Measurements from ENCODE around the gene KIF13A.
"Not testable (repeated sequence)": the region's sequence is repeated elsewhere in the genome, so short reads cannot be mapped to it uniquely, and the experiment has no call there.

KIF13A gene

DNA sequence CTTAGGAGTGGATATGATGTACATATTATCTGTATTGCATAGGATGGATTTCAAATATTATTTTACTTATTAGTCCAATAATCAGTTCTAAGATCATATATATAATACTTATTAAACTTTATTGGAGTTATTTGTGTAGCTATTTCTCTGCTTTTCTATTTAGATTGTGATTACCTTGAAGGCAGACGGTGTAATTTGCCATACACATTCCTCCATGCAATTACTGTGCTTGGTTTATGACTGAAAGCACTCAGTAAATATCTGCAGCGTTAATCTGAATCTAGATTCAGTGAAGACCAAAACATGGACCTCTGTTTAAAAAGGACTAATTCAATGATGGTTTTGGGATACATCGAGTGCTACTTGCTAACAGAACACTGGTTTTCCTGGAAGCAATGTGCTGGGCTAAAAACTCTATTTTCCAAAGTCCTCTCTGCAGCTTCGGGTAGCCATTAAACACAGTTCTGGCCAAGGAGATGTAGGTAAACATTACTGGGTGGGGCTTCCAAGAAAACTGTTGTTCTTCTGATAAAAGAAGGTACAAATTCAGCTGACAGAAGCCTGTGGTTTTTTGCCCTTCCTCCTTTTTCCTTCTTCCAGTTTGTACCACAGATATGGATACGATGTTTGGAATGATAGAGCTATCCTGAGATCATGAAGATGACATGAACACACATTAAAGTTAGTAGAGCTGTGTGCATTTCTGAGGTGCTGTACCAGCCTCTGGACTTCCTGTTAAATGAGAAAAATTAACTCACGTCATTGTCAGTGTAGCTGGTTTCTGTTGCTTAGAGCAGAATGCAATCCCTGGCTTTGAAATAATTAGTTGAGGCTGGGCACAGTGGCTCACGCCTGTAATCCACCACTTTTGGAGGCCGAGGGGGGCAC is 144.3 kb downstream of the KIF13A start:
- no peak for DNase-seq

DNA sequence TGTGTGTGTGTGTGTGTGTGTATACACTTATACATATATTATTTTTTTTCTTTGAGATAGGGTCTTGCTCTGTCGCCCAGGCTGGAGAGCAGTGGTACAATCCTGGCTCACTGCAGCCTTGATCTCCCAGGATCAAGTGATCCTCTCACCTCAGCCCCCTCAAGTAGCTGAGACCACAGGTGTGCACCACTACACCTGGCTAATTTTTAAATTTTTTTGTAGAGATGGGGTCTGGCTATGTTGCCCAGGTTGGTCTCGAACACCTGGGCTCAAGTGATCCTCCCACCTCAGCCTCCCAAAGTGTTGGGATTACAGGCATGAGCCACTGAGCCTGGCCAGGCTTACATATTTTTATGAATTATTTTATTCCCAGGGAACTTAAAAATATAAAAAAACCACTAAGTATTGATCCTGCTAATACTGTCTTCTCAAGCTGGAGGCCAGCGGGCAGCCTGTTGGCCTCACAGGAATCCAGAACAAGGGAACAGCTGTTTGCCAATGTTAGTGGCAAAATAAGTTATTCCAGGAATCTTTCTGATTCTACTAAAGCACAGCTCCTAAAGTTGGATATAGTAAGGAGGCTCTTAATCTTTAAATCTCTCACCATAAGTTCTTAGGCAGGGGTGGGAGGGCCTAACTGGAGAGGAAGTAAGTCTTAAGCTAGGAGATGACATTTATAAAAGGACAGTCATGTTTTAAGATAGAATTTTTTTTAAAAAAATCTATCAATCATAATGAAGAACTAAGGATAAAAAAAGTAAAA is 145.2 kb downstream of the KIF13A start:
- no peak for DNase-seq

DNA sequence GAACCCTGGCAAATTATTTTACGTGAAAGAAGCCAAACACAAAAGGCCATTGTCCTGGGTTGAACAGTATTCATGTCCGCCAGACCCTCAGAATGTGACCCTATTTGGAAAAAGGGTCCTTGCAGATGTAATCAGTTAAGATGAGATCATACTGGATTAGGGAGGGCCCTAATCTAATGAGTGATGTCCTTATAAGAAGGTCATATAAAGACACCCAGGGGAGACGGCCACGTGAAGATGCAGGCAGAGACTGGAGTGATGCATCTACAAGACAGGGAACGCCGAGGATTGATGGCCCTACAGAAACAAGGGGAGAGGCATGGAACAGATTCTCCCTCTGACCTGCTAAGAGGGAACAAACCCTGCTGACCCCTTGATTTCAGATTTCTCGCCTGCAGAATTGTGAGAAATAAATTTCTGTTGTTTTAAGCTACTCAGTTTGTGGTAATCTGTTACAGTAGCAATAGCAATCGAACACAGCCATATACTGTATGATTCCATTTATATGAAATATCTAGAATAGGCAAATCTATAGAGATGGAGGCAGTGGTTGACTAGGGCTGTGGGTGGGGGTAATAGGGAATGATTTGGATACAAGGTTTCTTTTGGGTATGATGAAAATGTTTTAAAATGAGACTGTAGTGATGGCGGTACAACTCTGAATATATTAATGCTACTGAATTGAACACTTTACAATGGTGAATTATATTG is 147.8 kb downstream of the KIF13A start:
- DNase-seq = no peak

DNA sequence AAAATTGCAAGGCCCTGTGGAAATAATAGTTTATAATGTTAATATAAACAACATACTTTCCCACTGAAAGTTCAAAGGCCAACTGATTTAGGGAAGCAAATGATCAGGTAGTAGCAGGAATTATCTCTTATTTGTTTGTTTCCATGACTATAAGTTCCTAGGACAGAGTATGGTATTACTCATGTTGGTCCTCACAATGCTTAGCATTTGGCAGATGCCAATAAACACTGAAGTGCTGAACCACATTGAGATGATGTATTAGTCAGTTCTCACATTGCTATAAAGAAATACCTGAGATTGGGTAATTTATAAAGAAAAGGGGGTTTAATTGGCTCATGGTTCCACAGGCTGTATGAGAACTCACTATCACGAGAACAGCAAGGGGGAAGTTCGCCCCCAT is 151.1 kb downstream of the KIF13A start:
- DNase-seq = no peak

DNA sequence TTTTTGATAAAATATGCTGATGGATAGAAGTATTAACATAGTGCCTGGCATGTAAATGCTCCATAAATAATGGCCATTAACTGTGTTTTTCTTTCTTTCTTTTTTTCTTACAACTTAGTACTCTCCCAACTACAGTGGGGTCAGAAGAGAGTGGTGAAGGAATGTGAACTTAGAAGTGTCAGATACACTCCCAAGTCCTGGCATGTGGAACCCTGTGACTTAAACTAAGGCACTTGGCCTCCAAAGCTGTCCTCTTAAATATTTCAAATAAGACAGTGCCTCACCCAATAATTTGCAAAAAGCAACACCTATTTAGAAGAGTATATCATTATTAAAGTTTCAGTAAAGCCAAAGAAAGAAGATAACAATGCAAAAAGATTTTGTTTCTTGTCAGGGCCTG is 151.7 kb downstream of the KIF13A start:
- DNase-seq = no peak

DNA sequence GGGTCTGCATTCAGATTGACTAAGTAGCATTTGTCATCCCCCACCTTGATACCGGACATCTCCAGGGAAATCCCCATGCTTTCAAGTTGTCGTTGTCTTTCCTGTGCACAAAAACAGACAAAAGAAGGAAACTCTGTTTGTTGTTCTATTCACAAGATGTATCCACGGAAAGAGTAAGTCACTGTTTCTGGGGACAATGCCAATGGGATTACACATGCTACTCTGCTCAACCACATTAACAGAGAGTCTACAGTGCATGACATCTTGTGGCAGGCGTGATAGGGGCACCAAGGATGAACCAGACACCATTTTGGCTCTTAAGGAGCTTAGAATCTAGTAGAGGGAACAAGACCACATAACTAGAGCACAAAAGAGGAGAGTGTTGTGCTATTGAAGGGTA is 156.3 kb downstream of the KIF13A start:
- DNase-seq = no peak

DNA sequence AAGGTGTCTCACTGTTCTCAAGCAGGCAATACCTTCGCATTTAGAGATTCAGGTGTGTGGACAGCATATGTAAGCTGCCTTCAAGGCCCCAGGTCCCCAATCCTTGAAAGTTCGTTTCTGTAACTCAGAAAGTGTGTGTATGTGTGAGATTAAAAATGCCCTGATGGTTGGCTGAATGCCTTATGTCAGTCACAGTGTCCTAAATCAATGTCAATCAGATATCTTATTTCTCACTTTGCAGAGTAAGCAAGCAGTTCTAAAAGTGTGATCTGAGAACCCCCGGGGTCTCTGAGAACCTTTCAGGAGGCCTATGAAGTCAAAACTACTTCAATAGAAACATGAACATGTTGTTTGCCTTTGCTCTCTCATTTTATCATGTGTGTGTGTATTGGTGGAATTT is 157.5 kb downstream of the KIF13A start:
- DNase-seq = no peak

DNA sequence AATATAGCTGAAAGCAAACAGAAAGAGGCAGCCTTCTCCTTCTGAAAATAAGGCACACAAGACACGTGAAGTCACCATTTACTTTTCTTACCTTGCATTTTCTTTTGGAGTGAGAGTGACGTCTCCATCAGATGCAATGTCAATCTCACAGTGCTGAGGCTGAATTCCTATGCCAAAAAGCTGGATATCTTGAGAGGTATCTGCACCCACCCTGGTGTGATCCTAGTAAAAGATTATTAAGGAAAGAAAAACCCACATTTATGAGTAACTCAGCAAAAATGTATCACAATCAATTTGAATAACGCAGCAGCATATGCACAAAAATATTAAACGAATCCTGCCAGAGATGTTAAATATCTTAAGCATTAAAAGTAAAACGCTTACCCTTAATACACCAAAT is 159.3 kb downstream of the KIF13A start:
- no peak for DNase-seq

DNA sequence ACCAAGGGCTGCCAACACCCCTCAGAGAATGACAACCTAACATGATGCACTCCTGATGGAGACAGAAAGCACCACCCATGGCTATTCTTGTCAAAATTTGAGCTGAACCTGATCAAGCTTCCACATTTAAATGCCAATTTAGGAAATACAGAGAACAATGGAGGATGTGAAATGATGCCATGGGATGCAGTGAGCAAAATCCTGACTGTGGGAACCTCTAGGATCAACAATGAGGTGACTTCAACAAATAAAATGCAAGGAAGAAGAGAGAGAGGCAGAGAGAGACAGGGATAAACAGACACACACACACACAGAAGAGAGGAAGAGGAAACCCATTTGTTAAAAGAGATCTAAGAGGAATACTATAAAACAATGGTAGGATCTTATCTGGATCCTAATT is 161.1 kb downstream of the KIF13A start:
- no peak for DNase-seq

DNA sequence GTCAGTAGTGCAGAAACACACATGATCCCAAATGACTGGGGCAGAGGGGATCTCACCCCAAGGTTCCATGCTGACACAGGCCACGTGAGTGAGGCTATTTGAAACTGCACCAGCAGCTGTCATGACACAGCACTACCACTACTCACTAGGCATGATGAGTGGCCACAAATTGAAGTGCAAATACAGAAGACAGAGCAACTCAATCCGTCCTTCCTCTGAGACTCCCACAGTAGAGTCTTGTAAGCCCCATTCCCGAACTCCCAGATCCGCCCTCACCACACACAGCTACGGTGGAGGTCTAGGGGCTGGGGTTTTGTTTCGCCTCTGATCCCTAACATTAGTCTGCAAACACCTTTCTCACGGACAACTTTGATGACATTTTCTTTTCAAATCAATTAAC is 167.4 kb downstream of the KIF13A start:
- DNase-seq = no peak

DNA sequence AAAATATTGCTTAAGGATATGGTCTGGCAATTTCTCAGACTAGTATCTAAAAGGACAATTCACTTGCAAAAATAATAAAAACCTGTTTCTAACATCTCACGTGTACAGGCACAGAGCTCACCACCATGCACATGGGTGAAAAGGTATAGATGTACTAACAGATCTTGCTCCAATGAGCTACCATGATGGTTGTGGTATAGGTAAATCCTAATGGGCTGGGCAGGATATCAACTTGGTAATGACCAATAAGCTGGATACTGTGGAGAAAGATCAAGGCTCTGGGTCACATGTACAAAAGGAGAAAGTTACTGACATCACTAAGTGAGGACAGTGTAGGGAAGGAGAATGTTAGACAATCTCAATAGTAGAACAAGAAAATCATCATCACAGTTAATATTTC is 169.7 kb downstream of the KIF13A start:
- DNase-seq = no peak

DNA sequence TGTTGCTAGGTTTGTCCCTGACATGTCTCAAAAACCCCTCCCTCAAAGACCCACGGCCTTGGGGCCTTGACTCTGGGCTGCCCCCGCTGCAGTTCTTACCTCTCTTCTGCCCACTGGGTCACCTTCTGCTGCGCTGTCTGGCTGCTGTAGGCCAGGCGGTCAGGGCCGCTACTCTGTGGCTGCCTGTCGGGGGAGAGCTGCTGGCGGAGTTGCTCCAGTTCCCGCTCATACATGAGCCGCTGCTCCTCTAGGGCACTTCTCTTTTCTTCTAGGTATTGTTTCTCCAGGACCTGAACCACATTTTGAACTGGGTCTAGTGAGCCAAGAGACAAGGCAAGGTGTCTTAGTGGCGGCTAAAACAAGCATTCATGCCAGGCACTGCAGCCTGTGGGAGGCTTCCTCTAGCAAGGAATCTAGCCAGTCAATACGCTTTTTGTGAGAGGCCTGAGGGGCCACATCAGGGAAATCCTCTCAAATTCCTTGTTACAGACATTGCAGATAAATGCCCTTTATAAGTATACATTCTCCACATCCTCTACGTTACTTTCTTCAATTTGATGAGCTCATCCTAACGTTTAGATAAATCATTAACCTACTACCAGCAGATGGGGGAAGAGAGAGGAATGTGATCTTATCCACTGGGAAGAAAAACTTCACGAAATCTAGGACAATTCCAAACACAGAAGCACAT is 170.4 kb downstream of the KIF13A start:
- DNase-seq = peak in 1 of 2 experiments; percentile 20

DNA sequence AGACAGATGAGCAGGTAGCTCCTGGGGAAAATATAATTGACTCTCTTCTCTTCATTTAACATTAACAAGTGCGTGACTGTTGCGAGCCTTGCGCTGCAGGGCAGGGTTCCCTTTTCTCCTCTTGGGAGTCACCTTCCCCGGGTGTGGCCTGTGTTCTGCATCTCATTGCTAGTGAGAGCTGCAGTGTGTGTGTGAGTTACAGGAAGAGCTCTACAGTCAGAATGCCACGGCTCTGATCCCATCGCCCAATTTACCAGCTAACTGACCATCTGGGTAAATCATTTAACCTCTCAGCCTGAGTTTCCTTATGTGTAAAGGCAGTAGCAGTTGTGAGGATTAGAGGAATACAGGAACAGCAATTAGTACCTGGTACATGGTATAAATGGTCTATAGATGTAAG is 173.9 kb downstream of the KIF13A start:
- no peak for DNase-seq

DNA sequence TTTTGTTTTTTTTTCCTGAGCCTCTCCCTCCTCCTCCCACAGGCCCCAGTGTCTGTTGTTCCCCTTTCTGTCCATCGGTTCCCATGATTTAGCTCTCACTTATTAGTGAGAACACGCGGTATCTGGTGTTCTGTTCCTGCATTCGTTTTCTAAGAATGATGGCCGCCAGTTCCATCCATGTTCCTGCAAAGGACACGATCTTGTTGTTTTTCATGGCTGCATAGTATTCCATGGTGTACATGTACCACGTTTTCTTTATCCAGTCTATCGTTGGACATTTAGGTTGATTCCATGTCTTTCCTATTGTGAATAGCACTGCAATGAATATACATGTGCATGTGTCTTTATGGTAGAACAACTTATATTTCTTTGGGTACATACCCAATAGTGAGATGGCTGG is 175.1 kb downstream of the KIF13A start:
- no peak for DNase-seq

DNA sequence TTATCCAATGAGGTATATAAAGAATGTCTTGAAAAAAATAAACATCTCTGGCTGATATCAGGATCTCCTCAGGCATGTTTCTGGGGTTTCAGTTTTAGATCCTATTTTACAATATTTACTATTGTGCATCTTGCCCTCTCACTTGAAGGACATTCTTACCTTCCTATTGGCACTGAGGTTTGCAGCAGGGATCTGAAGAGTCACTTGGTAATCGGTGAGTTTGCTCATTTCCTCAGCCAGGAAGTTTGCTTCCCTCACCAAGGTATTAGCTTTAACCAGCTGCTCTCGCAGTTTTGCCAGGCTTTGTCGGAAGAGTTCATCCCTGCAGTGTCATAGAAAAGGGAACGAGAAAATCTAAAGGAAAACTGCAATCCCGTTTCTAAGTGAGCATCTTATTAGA is 178.8 kb downstream of the KIF13A start:
- no peak for DNase-seq

DNA sequence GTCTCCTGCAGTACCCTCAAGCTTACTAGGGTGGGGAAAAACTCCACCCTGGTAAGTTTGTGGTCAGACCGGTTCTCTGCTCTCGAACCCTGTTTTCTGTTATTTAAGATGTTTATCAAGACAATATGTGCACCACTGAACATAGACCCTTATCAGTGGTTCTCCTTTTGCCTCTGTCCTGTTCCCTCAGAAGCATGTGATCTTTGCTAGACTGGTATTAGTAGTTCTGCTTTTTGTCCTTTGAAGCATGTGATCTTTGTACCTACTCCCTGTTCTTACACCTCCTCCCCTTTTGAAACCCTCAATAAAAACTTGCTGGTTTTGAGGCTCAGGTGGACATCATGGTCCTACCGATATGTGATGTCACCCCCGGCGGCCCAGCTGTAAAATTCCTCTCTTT is 180.0 kb downstream of the KIF13A start:
- not testable (repeated sequence) for DNase-seq

DNA sequence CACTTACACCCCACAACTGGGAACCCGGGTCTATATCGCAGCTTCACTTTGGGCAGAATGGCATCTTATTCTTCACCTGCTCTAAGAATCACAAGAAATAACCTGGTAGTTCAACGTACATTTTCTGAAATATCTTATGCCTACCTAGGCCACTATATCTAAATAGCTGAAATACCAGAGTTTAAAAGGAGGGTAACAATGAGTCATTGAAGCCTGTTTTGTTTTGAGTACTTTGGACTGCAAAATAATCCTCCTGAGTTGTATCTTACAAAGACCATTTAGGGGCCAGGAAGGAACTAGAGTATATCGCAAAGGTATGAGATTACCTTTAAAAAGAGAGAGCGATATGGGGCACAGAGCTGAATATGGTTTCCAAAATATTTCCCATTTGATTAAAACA is 184.0 kb downstream of the KIF13A start:
- no peak for DNase-seq

DNA sequence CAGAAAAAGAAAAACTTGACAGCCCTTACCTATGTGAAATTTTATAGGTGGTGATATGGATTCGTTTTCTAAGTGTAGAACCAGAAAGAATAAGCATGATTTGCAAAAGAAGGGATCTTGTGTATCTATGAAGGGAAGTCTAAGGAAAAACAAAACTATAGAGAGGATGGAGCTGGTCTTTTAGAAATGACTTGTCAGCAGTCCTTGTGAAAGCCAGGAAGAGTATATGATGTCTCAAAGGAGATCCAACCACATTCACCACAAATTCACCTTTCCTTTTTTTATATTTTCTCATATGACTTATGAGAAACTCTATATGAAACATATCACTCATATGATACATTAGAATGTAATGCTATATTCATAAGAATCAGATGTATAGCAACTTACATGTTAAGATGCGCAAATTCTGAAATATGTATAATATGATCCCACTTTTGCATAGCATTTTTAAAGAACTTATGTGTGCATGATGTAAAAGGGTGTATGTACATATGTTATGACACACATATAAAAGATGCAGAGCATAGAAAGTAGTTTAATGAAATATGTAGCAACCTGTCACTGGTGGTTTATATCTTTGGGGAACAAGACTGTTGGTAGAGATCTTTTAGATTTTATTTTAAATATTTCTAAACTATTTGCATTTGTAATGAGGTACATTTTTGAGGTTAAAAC is 188.8 kb downstream of the KIF13A start:
- DNase-seq = no peak

DNA sequence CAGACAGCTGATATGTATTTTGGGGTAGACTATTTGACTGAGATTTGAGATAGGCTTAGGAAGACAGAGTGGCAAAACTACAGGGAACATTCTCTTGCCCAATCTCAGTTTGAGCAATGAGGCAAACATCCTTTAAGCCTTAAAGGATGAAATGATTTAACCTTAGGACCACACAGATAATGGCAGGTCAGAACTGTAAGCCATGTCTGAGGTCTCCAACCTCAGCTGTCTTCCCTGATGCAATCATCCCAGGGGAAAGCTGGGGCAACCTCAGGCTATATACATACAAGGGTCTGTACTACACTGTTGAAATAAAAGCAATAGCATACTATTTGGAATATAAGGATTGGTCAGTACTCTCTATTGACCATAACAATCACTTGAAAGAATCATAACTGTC is 196.9 kb downstream of the KIF13A start:
- no peak for DNase-seq

DNA sequence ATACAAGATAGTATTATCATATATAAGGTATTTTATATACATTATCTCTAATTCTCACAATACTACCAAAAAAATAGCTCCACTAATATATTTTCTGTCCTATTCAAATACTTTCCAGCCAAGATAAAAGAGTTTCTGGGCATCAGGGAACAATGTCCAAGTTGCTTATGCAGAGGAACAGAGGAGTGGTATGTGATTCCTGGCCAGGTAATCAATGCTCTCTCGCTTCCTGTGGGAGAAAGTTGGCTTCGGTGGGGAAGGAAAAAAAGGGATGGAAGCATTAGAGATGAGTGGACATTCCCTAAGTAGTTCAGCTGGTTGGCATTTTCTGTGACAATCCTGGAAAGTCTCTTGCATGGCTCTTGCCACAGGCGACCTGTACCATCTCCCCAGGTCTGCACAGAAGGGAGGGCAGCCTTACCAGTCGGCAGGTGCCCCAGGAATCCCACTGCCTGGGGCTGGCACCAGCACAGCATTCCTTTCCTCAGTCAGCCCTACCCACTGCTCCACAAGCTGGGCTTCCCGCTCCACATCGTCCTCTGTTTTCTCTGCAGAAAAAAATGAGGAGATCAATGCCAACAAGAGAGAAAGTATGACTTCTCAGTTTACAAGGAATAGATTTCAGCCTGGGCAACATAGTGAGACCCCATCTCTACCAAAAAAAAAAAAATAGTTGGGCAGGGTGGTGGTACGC is 202.2 kb downstream of the KIF13A start:
- no peak for DNase-seq

DNA sequence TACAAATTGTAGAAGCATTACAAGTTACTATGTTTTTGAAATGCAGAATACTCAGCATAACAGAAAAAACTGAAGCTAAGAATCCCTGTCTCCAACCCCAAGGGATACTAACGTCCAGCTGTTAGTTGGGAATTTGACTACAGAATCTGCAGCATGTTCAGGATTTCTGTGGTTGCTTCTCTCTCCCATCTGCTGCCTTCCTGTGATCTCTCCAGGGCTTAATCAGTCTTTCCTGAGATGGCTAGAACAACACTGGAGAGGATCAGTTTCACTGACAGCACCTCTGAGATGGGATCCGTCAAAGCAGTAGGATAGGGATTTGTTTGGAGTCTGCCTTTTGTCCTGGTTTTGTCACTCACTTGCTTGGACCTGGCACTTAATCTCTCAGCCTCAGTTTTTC is 207.4 kb downstream of the KIF13A start:
- DNase-seq = no peak

DNA sequence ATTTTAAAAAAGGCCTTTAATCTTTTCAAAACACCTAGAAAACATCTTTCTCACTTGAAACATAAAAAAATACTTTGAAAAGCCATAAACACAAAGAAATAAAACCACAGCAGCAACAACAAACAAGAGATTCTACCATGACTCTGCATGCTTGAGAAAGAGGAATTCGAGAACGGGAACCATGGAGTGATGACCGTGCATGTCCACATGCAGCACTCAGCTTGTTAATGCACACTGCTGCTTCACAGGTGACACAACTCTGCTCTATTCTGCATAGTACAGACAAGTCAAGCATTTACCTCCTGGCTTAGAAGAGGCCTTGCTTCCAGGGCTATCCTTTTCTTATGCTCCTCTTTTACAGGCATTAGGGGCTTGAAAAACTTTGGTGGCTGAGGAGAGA is 215.8 kb downstream of the KIF13A start:
- no peak for DNase-seq

All from SW 1271 (cell line).